ENCODE measurements around the gene FTO.

The FTO gene

GRCh38 chr16:54120846-54121480, 417.0 kb downstream of the FTO start:
- TF ChIP-seq CTCF (IDR thresholded peaks at IDR 0.05; ENCODE audit: insufficient read depth, low read depth, low read length, missing control alignments) = no peak
- H3K4me3 ChIP-seq (ENCODE audit: low read depth, low read length) = no peak overlapping the region
- DNase-seq (ENCODE audit: low read depth) = no peak

GRCh38 chr16:54121539-54122295, 417.8 kb downstream of the FTO start:
- TF ChIP-seq CTCF (IDR thresholded peaks at IDR 0.05; ENCODE audit: insufficient read depth, low read depth, low read length, missing control alignments) = no peak
- no peak overlapping the region for H3K4me3 ChIP-seq (ENCODE audit: low read depth, low read length)
- no peak for DNase-seq (ENCODE audit: low read depth)

- TF ChIP-seq CTCF (IDR thresholded peaks at IDR 0.05; ENCODE audit: insufficient read depth, low read depth, low read length, missing control alignments) = no peak
- DNase-seq (ENCODE audit: low read depth) = no peak
- H3K4me3 ChIP-seq (ENCODE audit: low read depth, low read length) = no peak overlapping the region
These were observed 419.8 kb downstream of the FTO start for GRCh38 chr16:54123766-54124165.

- no peak for TF ChIP-seq CTCF (IDR thresholded peaks at IDR 0.05; ENCODE audit: insufficient read depth, low read depth, low read length, missing control alignments)
- H3K4me3 ChIP-seq (ENCODE audit: low read depth, low read length) = no peak overlapping the region
- DNase-seq (ENCODE audit: low read depth) = no peak
These were observed 422.0 kb downstream of the FTO start for GRCh38 chr16:54125751-54126655.

GRCh38 chr16:54126907-54127306, 423.0 kb downstream of the FTO start:
- DNase-seq (ENCODE audit: low read depth) = no peak
- no peak for TF ChIP-seq CTCF (IDR thresholded peaks at IDR 0.05; ENCODE audit: insufficient read depth, low read depth, low read length, missing control alignments)
- H3K4me3 ChIP-seq (ENCODE audit: low read depth, low read length) = no peak overlapping the region

GRCh38 chr16:54128629-54129234, 424.8 kb downstream of the FTO start:
- no peak for TF ChIP-seq CTCF (IDR thresholded peaks at IDR 0.05; ENCODE audit: insufficient read depth, low read depth, low read length, missing control alignments)
- DNase-seq (ENCODE audit: low read depth) = no peak
- no peak overlapping the region for H3K4me3 ChIP-seq (ENCODE audit: low read depth, low read length)

Data from GM12865 (cell line).